GM12892 (cell line): ENCODE measurements around the gene AKIP1.

ENCODE experiments used
- POLR2A ChIP-seq: IDR thresholded peaks from 2 replicates; pipeline ENCODE4 v1.6.1; 2011; ENCODE audit warnings: low read depth, low read length, control low read depth
- POLR2AphosphoS5 ChIP-seq: IDR thresholded peaks from 2 replicates; pipeline ENCODE4 v1.6.1; 2011; ENCODE audit warnings: low read depth, low read length, control low read depth

- TF ChIP-seq POLR2AphosphoS5 = no peak
- TF ChIP-seq POLR2A = no peak
These were observed 21.7 kb downstream of the AKIP1 start, which contains the start of gene C11orf16 for GRCh38 chr11:8932564-8933180.
